ENCODE results near the gene GXYLT2.

GXYLT2 gene

GRCh38 chr3:72887705-72888545 lies at the start of gene GXYLT2:
TSS of gene GXYLT2 (plus strand) at chr3:72888046. CDS start at chr3:72888234, 188 bp downstream.
- peak; percentile 85 for DNase-seq (ENCODE audit: low read depth)

GRCh38 chr3:72839057-72839456 lies 48.8 kb upstream of the GXYLT2 start:
- no peak for DNase-seq (ENCODE audit: low read depth)

DNA sequence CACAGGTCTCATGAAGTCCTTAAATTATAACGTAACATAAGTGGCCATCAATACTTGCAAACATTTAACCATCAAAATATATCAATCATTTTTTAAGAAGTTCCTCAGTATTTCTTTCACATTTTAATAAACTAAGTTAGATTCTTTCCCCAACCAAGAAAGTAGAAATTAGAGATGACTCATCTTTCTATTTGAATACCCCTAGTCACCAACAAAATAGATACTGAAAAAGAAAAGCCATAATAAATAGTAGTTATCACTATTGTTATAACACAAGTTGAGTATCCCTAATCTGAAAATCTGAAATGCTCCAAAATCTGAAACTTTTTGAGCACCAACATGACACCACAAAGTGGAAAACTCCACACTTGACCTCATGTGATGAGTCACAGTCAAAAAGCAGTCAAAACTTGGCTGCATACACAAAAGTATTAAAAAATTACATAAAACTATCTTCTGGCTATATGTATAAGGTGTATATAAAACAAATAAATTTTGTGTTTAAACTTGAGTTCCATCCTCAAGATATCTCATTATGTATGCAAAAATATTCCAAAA lies 43.3 kb upstream of the GXYLT2 start:
- DNase-seq (ENCODE audit: low read depth) = peak; percentile 37

DNA sequence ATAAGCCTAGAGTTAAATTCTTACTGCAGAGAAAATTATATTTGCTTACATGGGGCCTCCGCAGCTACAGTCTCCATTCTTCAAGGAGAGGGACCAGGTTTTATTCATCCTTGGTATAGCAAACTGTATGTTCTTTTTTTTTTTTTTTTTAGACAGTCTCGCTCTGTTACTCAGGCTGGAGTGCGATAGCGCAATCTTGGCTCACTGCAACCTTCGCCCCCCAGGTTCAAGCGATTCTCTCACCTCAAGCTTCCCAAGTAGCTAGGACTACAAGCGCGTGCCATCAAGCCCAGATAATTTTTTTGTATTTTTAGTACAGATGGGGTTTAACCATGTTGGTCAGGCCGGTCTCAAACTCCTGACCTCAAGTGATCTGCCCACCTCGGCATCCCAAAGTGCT lies 41.7 kb upstream of the GXYLT2 start:
- no peak for DNase-seq (ENCODE audit: low read depth)

DNA sequence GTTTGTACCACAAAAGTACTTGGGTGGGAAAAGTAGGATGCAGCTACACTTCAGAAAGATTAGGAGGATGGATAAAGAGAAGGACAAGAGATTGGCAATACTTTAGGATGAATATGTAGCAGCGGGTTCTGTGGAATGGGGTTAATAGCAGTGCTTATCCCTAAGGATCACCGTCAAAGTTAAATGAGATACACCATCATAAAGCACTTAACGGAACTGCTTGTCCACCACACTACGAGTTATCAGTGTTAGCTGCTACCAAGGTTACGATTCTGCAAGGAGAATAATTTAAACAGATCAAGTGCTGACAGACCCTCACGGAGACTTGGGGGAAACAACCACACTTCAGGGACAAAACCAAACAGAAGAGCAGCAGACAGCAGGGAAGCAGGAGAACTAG lies 40.6 kb upstream of the GXYLT2 start:
- no peak for DNase-seq (ENCODE audit: low read depth)

- peak; percentile 96 for DNase-seq (ENCODE audit: low read depth)
Observed at GRCh38 chr3:72847751-72848702, 39.8 kb upstream of the GXYLT2 start, which contains the start of gene SHQ1. TSS of gene SHQ1 (minus strand) at chr3:72848445. CDS start at chr3:72848340, 105 bp downstream.

DNA sequence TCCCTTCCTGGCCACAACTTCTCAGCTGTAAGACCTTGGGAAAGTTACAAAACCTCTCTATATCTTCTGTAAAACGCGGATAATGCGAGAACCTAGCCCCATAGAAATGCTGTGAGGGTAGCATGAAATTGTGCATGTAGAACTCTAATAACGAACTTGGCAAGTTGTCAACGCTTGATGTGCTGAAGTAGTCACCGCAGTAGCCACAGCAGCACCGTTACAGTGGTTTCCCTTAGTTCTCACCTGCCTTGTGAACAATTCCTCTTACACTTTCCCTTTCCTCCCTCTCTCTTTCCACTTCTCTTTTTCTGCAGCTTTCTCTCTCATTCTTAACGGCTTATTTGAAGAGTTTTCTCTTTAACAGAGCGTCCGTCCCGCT lies 39.2 kb upstream of the GXYLT2 start:
- no peak for DNase-seq (ENCODE audit: low read depth)

DNA sequence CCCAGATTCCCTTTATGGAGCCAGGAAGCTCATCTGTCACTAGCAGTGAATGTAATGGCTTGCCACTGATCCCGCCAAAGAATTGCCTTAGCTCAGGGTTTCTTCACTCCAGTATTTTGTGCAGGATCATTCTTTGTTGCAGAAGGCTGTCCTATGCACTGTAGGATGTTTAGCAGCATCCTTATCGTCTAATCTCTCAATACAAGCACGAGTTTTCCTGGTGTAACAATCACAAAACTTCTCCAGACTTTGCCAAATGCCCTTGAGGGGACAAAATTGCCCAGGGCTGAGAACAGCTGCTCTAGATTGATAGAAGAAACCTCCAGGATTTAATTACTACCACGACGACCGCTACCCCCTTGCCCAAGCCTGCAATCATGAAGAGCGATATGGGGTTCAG lies 32.8 kb upstream of the GXYLT2 start:
- DNase-seq (ENCODE audit: low read depth) = no peak

GRCh38 chr3:72860053-72860452 lies 27.8 kb upstream of the GXYLT2 start:
- DNase-seq (ENCODE audit: low read depth) = no peak

DNA sequence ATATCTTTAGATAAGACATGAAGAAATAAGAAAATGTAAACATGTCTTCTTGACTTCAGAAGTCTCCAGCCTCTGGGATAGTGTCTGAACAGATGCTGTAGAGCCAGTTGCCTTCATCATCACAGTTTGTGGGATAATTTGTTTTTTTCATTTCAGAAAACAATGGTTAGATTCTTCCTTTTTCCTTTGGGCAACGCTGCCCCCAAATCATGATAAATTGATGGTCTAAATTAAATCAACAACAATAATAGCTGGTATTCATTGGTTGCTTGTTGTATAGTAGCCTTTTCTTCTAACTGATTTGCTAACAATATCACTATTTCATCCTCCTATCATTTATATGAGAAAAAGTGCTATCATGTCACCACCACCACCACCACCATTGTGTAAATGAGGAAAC lies 27.0 kb upstream of the GXYLT2 start:
- no peak for DNase-seq (ENCODE audit: low read depth)

- no peak for DNase-seq (ENCODE audit: low read depth)
Observed at GRCh38 chr3:72862314-72863090, 25.3 kb upstream of the GXYLT2 start.

DNA sequence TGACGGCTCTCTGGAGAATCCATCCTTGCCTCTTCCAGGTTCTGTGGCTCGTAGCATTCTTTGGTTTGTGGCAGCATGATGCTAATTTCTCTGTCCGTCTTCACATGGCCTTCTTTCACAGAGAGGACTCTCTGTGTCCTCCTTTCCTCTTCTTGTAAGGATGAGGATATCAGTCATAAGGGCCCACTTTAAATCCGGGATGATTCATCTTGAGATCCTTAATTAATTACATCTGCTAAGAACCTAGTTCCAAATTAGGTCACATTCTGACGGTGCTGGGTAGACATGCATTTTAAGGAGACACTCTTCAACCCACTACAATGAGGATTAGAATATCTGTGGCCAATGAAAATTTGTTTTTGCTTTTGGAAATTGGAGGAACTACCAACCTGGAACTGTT lies 15.7 kb upstream of the GXYLT2 start:
- DNase-seq (ENCODE audit: low read depth) = peak; percentile 28

DNA sequence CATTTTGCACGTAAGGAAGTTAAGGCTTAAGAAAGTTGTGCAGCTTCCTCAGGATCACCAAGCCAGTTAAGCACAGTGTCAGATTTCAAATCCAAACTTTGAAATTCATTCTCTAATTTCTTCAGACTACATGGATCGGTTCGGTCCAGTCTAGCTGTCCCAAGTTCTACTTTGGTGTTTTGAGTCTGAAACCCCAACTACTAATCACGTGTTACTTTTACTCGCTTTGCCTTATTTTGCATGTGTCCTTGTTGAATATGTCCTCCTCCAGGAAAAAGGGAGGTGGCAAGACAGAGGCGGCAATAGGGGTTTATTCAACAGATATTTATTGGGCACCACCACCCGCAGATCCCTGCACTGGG lies 522 bp upstream of the GXYLT2 start:
- no peak for DNase-seq (ENCODE audit: low read depth)

GRCh38 chr3:72888546-72889309 lies 882 bp downstream of the GXYLT2 start:
- DNase-seq (ENCODE audit: low read depth) = peak; percentile 57

GRCh38 chr3:72889310-72890165 lies 1.7 kb downstream of the GXYLT2 start:
- DNase-seq (ENCODE audit: low read depth) = no peak

GRCh38 chr3:72890166-72890925 lies 2.5 kb downstream of the GXYLT2 start:
- DNase-seq (ENCODE audit: low read depth) = no peak

DNA sequence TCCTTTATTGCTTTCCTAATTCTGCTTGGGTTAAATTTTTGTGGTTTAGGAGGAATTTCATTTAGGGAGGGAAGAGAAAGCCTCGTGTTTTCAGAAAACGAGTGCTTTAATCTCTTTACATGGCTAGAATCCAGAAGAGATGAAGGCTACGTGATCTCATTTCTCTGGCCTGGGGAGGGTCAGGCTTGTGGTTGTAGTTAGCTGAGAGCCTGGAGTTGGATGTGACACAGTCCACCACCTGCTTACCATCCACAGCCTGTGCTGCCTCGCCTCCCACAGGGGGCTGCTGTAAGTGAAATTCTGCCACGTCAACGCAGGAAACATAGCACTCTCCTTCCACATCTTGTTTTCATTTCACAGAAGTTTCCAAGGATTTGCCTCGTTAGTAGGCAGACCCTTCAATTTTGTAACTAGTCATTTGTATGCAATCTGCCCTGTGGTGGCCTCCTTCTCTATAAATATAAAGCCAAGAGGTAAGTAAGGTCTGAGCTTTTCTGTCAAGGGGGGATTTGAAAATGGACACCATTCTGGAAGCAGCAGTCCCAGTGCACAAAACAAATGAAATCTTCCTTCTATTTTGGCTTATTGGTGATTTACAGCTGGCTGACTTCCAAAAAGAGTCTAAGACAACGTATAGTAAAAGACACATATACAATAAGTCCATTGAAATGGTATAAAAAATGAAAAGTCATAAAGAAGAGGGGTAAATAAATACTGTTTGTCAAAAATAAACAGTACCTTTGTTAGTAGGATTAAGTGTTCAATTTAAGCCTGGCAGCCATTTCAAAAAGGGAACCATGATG lies 3.4 kb downstream of the GXYLT2 start:
- DNase-seq (ENCODE audit: low read depth) = peak; percentile 100

- DNase-seq (ENCODE audit: low read depth) = peak; percentile 96
Observed at GRCh38 chr3:72892081-72892775, 4.4 kb downstream of the GXYLT2 start.

Data from iris pigment epithelial cell (primary cell).